Left ventricle myocardium superior (tissue), 1 donor: ENCODE measurements around the gene IL16. TPM values are rescaled to one million over a fixed set of nuclear protein-coding genes. Genes with fewer than 3 reads are reported as not detected.

Experiments used
- ATAC-seq: fragments of 200-7000 bp; cut with Tn5 transposase; one replicate; pipeline ENCODE4 v1.9.1; 2020; ENCODE audit warnings: mild to moderate bottlenecking, moderate library complexity
- DNase-seq: peaks from one replicate; pipeline ENCODE4 v3.0.0-alpha.2; 2020
- intact Hi-C: fragments of 100-400 bp; cut with micrococcal nuclease; formaldehyde crosslinking; loops from one replicate; pipeline ENCODE4 v1.11.0; 2022
- total RNA-seq: library from RNA; stranded (reverse); fragmentation: NEBNext Ultra II Directional; extraction: Animal tissue kit (Norgen Biotek cat#: 25700); gene quantifications from one replicate; pipeline ENCODE4 v1.2.1, GENCODE V29; 2021
- donor health status: DM: no; HTN: yes; CAD: no; lungs with severe emphysema.

IL16 gene
- total RNA-seq, 1 donor from 2014 or later: 5.5 TPM

DNA sequence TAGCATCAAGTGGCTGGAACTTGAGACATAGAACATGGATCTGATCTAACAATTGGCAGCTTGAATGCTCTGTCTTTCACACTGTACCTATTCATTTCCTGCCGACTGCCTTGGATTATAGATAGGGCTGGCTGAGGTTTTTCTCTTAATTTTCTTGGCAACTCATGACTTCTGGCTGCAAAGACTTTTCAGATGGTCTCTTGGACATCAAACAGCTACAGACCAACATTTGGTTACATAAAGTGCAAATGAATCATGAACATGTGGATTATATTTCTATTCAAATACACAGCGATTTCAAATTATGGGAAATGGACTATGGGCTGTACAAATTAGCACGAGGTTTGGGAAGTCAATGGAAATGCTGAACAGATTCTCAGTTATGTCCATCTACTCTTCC lies 26.2 kb upstream of the IL16 start:
- intact Hi-C loops: no loop called here
- no peak for DNase-seq
- ATAC-seq: peak; percentile 48

DNA sequence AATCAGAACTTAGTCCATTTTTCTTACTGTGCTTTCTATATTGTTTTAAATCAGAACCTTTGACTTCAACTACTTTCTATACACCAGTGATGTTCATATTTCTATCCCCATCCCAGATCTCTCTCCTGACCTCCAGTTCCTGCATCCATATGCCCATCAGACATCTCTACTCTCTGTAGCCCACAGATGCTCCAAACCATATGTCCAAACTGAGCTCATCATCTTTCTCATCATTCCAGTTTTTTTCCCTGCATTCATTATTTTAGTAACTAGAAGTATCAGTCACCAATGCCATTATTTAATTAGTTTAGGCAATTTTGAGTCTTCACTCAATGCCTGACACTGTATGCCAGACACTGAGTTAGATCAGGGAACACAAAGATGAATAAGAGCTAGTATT lies 25.4 kb upstream of the IL16 start:
- intact Hi-C loops: no loop called here
- ATAC-seq (no peak), DNase-seq (no peak)

DNA sequence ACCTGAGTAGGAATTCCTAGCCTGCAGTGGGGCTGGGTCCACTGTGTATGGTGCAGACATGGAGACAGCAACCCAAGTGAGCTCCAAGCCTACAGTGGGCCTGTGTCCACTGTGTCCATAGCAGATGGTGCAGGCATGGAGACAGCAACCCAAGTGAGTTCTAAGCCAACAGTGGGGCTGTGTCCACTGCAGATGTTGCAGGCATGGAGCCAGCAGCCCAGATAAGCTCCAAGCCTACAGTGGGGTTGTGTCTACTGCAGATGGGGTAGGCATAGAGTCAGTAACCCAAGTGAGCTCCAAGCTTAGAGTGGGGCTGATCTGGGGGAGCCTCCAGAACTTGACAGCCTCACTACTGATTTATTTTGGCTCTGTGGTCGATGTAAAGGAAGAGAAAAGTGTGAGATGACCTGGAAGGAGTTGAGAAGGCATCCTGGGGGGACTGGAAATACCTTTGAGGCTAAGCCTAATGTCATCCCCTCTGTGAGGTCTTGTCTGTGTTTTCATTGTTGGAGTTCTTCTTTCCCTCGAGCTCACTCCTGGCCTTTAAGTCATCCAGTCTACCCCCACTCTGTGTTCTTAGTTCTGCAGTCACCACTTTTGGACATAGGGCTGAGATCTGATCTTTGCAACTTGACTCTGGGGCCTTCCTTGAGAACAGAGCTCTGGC lies 22.4 kb upstream of the IL16 start:
- DNase-seq (peak; percentile 66), ATAC-seq (peak; percentile 47)
- intact Hi-C loops: no loop called here

DNA sequence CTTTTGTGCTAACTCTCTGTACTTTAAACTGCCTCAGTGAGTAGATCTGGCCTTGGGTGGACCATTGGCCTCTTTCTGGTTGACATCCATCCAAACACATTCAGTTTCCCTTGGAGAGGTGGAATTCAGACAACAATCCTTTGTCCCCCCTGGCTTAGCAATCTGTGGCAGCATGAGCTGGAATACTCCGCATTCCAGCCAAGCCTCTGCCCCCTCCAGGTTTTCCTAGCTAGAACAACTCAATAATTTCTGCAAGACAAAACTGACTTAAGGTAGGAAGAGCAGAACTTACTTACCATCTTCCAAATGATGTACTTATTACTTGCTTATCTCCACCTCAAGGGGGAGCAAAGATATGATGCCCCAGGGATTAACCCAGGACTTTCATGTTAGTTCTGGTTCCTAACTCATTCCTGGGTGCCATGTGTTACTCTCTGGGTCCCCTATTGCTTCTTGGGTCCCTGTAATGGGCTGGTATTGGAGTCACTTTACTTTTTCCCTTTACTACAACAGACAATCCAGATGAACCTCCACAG lies 21.8 kb upstream of the IL16 start:
- DNase-seq (no peak), ATAC-seq (no peak)
- intact Hi-C loops: no loop called here

DNA sequence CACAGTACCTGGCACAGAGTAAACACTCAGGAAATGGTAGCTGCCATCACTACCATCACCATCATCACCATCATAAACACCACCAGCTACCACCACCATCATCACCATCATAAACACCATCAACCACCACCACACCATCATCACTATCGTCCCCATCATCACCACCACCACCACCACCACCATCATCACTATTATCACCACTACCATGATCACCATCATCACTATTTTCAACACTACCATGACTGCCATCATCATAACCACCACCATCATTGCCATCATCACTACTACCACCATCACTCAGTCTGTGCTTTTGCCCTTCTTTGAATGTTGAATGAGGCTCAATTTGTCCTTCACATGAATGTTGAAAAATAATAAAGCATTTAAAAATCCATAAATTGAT lies 21.2 kb upstream of the IL16 start:
- intact Hi-C loops: no loop called here
- DNase-seq: no peak
- no peak for ATAC-seq

DNA sequence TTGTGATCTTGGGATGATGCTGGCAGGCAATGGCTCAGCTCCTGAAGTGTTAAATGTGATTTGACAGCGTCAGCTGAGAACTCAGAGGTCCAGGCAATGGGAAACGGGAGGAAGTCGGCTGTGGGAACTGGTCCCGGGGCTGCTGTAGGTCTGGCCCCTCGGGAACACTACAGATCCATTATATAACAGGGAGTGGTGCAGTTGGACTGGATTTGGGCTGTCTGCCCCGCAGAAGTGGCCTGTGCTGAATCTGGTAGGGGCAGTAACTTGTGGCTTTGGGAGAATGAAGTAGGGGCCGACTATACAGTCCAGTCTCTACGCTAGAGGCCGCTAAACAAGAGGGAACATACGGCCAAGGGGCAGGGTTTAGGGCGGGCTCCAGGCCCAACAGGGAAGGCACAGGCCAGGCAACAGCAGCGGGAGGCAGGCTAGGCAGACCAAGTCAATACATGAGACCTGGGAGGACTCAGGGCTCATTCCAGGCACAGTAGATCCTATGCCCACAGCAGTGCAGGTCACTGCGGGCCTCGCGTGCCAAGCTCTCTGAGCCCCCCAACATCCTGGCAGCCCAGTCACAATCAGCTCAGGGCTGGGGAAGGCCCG lies 20.3 kb upstream of the IL16 start:
- peak; percentile 85 for DNase-seq
- intact Hi-C loops: no loop called here

DNA sequence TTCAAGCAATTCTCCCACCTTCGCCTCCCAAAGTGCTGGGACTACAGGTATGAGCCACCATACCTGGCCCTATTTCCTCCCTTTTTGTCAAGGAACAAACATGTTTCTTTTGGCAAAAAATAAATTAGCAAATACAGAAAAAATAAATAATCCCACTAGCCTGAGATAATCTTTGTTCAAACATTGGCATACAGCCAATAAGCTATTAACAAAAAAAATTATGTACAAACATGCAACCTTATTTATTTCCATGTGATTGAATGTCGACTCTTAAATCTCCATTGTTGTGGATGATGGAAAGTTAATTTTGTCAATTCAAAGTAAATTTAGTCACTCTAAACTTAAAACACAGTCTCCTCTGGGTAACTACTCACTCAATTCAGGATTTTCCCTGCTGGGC lies 18.3 kb upstream of the IL16 start:
- ATAC-seq: no peak
- intact Hi-C loops: no loop called here
- DNase-seq: no peak

More for the DNA sequence above, 20.3 kb upstream of the IL16 start:
- ATAC-seq: peak; percentile 90

DNA sequence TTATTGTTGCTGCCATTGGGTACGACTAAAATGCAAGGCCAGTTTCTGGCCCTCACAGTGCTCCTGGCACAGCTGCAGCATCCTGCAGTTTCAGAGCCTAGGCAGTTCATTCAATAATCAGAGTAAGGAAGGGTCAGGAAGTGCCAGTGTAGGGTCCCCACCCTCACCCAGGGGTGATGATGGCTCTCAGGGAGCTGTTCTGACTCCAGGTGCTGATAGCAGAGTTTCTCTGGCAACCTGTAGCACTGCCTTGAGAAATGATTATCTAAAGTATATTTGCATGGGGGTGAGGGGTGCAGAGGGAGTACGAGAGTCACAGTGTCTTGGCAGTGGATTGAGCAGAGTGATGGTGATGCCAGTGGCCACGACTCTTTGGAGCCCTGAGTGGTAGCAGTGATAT lies 15.5 kb upstream of the IL16 start:
- intact Hi-C loops: no loop called here
- no peak for ATAC-seq
- DNase-seq: no peak

DNA sequence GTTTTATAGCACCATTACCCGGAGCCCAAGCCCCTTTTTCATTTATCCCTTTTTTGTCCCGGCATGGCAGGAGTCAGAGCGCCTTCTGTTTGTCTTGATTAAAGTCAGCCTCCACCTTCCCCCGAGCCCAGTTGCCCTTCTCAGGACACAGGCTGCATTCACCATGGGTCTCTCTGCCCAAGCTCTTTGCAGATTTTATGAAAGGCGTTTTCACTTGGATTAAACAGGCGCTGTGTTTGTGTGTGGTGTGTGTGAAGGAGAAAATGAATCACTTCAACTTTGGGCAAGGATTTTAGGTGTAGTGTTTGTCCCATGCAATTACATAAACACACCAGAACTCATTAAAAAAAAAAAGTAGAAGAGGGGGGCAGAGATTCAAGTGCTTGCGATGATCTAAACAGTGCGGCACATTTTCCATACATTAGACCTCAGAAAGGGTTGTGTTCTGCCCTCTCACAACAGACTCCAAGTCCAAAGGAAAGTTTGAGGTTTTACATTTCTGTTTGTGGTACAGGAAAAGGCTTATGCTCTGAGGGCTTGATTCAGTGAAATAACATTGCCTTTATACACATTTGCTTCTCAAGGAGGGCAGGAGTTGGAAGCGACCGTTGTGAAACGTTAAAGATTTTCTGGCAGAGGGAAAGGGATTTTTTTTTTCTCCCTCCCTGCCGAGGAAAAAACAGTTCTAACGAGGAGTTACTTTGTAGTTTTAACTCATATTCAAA lies 14.5 kb upstream of the IL16 start:
- no peak for DNase-seq
- peak; percentile 37 for ATAC-seq
- intact Hi-C loops: no loop called here

DNA sequence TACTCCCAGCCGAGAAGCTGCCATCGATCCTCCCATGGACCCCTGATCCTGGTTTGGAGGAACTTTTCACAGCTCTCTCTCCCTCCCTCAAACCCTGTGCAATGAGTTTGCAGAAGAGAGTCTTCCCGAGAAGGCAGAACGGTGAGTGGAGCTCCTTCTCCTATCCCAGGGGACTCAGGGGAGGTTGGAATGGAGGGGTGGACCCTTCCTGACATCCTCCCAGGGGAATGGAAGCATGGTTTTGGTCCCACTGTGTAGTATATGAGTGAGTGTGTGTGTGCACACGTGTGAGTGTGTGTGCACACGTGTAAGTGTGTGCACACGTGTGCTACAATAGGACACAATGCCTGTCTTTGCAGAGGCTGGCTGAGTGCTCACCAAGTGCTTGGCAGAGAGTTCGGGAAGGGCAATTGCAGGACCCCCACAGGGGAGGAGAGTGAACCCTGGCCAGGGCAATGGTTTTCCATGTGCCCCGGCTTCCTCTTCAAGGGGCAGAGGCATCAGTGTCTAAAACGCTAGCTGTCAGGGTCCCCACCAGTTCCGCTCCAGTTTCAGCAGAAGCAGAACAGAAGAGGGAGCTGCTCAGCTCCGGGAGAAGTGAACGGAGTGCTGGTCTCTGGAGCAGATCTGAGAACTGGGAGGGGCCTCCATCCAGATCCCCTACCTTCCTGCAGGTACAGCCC lies 13.8 kb upstream of the IL16 start:
- no peak for DNase-seq
- intact Hi-C loops: no loop called here
- peak; percentile 80 for ATAC-seq

DNA sequence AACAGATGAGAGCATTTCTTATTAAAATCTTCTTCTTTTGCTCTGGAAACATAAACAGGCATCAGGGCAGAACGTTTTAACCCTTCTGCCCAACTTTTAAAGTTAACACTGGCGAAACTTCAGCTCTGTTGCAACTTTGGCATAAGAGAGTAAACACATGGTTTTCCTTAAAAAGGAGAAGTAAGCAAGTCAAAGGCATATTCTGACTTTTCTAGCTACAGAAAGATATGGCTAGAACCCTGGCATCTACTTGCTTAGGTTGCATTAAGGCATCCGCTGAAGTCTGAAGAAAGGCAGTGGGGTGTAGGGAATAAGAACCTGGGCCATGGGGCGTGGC lies 13.3 kb upstream of the IL16 start:
- ATAC-seq (peak; percentile 4), DNase-seq (no peak)
- intact Hi-C loops: no loop called here

DNA sequence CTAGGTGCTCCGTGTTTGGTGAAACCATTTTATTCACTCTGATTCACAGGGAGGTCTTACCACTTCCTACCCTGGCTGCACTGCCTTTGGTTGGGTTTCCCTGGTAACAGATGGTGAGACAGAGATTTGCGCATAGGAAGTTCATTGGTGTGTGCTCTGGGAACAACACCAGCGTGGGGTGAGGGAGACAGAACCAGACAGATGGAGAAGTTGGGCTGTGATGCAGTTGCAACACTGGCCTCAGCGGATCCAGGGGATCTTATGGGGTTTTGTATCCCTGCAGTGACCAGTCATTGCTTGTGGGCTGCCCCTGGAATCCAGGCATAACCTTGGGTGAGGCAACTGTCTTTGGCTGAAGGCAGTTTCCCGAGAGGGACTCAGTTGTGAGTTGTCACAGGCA lies 12.5 kb upstream of the IL16 start:
- intact Hi-C loops: no loop called here
- DNase-seq (no peak), ATAC-seq (peak; percentile 48)

DNA sequence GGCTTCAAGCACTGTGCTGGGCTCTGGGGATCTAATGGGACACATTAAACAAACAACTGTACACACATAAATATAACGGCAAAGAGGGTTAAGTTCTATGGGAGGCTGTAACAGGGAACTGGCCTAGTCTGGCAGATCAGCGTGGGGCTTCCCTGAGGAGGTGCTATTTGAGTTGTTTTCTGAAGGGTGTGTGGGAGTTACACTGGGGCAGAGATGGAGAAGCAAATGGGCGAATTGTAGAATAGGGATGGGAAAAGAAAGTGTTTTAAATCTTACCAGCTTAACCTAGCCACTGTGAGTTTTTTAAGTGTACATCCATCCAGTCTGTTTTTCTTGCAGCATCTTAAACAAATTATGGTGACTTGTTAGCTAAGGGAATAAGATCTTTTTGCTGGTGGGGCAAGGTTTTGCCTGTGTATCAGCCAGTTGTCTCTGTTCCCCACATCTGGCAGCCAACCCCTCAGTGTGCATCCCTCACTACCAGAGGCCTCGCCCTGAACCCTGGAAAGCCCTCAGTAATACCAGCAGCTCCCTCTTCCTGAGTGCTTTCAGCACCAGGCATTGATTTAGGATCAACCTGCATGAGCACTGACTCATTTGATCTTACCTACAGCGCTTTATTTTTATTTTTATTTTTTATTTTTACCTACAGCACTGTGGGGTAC lies 10.9 kb upstream of the IL16 start:
- ATAC-seq: no peak
- no peak for DNase-seq
- intact Hi-C loops: no loop called here

DNA sequence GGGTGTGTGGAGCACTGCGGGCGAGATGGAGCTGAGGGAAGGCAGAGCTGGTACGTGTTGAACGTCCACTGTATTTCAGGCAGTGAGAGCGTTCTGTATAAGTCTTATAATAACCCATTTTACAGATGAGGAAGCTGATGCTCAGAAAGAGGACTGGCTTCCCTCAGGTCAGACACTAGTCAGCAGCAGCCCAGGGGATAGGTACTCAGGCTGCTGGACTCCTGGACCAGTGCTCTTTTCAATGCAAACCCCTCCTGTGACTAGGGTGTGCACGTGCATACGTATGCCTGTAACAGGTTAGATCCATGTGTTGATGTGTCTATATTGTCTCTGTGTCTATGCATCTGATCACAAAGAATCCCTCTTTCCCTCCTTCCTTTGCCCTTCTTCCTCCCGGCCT lies 8.3 kb upstream of the IL16 start:
- no peak for ATAC-seq
- DNase-seq: no peak
- intact Hi-C loops: no loop called here

DNA sequence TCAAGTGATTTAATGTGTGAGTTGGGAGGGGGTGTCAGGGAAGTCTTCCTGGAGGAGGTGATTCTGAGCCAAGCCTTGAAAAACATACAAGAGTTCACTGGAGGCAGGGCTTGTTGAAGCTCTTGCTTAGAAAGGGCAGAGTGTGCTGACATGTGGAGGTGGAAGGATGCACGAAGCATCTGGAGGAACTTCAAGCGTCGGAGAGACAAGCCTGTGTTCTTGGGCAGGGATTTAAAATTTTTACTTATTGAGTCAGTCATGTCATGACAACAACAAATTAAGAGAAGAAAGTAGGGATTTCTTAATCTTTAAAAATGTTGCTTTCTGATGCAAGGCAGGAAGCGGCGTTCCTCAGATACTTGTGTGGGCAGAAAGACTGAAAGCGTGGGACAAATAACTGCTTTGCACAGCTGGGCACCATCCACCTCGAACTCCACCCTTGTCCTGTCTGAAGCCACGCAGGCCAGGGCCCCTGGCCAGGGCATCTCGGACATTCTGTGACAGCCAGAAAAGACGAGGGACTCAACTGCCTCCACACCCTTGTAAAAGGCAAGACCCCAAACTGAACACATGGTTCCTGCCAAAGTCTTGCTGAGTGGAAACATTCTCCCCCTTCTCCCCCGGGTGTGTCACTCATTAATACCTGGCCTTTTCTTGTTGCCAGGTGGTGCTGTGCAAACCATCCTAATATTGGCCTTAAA lies 6.9 kb upstream of the IL16 start:
- peak; percentile 86 for DNase-seq
- peak; percentile 87 for ATAC-seq
- intact Hi-C loops: no loop called here

DNA sequence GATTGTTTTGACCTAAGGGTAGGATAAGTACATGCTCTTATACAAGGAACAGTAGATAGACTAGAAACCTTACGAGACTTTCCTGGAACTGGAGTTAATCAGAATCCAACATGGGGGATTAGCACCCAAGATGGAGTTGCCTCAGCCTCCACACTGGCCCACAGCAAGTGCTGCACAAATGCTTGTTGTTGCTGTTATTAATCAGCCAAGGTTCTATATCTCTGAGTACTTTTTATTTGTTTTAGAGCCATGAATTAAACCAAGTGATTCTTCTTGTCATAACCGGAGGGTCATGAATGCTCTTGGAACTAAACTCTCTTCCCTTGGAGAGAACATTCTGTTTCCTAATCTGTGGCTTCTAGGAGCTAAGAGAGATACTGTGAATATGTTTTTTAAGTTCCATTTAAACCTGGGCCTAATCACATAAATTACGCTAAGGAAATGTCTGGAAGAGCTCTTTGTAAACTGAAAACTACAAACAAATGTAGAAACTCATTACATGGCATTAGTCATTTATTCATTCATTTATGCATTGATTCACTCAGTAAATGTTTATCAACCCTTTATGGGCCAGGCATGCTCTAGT lies 5.7 kb upstream of the IL16 start:
- intact Hi-C loops: no loop called here
- ATAC-seq (peak; percentile 41), DNase-seq (no peak)

DNA sequence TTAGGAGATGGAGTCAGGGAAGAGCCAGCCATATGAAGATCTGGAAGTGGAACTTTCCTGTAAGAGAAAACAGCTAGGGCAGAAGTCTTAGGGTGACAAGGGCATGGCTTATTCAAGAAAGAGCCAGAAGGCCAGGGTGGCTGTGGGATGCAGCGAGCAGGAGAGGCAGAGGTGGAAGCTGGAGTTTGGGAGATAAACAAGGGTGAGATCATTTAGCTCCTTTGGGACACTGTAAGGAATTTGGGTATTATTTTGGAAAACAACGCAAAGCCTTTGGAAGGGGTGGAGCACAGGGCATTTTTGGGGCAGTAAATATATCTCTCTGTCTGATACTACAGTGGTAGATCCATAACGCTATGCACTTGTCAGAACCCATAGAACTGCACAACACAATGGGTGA lies 5.0 kb upstream of the IL16 start:
- intact Hi-C loops: no loop called here
- DNase-seq: no peak
- ATAC-seq: no peak

DNA sequence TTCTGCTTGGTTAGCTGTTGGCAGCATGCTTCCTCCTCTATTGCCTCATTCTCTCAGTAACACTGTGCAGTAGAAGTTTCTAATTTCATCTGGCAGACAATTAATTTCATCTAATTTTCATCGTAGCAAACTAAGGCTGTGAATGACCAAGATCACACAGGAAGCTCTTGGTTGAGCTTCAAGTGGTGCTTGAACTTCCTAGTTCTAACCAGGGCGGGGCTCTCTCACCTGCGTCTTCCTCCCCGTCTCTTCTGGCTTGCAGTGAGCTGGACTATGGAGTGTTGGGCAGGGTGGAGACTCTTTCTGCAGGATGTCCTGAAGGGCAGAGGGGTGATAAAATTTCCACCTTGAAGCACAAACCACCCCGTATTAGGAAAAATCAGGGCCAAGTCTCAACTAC lies 2.0 kb upstream of the IL16 start:
- DNase-seq (no peak), ATAC-seq (no peak)
- intact Hi-C loops: no loop called here
